Cardiac septum (tissue), 1 donor: ENCODE data around the gene MAPT. TPM values are rescaled to one million over a fixed set of nuclear protein-coding genes. Genes with fewer than 3 reads are reported as not detected.

Experiments used
- DNase-seq: peaks from one replicate; pipeline ENCODE4 v3.0.0-alpha.2; 2020; ENCODE audit warnings: low spot score
- intact Hi-C: fragments of 100-400 bp; cut with DNase I; formaldehyde crosslinking; loops from one replicate; pipeline ENCODE4 v1.14.0; 2022
- total RNA-seq: library from RNA; stranded (reverse); fragmentation: NEBNext Ultra II Directional; extraction: Animal tissue kit (Norgen Biotek cat#: 25700); gene quantifications from one replicate; pipeline ENCODE4 v1.2.1, GENCODE V29; 2021
- donor health status: DM: no; HTN: no; CAD: no.

Gene MAPT
- total RNA-seq, 1 donor from 2014 or later: 44.4 TPM

GRCh38 chr17:45963889-45964288 lies 69.5 kb downstream of the MAPT start:
- intact Hi-C loops: no loop called here

DNA sequence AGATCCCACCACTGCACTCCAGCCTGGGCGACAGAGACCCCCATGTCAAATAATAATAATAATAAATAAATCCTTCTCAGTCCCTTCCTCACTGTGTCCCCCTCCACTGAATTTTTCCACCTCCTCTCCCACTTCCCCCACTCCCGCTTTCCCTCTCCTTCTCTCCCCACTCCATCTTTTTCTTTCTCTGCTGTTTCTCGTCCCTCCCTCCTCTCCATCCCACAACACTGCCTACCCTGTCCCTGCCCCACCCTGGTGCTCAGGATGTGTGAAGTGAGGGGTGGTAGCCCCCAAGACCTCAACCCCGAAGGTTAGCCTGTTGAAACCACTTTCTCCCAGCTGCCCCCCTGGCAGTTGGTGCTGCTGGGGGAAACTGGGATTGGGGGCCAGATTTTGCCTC lies 70.3 kb downstream of the MAPT start:
- DNase-seq: no peak
- intact Hi-C loops: no loop called here

More at GRCh38 chr17:45963889-45964288, 69.5 kb downstream of the MAPT start:
- DNase-seq: no peak

DNA sequence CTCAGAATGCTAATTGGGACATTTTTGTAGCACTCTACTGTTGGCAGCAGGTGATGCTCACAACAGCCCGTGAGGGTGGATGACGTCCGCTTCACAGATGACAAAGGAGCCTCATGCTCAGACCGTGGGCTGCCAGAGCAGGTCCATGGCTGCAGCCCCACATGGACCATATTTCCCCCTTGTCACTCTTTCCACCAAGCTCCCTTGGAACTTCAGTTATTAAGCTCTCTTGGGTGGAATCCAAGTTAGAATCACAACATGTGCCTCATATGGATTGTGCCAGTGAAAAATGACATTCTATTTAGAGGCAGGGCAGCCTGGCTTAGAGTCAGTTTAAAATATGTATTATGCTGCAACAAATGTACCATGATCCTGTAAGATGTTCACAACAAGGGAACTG lies 71.5 kb downstream of the MAPT start:
- intact Hi-C loops: no loop called here
- no peak for DNase-seq

DNA sequence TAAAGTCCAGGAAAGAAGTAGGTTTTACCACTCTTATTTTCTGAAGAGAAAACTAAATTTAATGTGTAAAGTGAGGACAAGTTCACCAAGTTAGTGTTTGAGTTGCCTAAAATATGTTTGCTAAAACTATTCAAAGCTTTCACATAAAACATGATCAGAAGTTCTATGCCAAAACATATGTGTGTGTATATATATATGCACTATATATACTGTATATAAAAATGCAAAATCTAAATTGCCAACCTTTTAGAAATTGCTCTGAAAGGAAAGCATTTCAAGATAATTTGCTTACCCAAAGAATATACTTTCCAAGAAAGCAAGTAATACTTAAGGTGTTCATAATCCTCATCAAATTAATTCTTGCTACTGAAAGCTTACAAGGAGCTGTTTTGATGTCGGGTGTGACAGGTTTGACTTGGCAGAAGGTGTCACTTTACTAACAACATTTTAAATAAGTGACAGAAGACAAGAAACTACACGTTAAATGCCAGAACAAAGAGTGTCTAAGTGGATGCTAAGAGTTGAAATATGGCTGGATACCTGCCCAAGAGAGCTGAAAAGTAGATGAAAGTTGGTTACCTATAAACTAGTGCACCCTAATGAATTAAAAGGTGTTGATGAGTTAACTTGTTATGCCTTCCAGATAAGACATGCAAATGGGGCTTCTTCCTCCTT lies 72.4 kb downstream of the MAPT start:
- no peak for DNase-seq
- intact Hi-C loops: no loop called here

DNA sequence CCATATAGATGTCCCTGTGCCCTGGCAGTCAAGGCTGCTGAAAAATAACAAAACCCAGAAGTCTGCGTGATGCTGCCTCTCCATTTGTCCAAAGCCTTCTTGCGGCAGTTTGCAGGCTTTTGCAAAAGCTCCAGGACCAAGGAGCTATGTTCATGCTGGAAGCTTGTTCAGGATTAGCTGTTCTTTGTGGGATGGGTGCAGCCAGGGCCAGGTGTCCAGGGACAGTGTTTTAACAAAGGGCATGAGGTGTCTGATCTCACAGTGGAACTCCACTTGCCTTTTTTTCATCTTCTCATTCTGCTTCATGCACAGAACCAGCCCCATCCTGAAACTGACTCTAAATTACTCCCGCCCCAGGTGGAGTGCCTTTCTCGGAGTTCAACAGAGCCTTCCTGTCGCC lies 73.0 kb downstream of the MAPT start:
- intact Hi-C loops: no loop called here
- DNase-seq: no peak

GRCh38 chr17:45968732-45969131 lies 74.4 kb downstream of the MAPT start:
- intact Hi-C loops: no loop called here
- DNase-seq: no peak

GRCh38 chr17:45969726-45970125 lies 75.4 kb downstream of the MAPT start:
- DNase-seq: no peak
- intact Hi-C loops: no loop called here

DNA sequence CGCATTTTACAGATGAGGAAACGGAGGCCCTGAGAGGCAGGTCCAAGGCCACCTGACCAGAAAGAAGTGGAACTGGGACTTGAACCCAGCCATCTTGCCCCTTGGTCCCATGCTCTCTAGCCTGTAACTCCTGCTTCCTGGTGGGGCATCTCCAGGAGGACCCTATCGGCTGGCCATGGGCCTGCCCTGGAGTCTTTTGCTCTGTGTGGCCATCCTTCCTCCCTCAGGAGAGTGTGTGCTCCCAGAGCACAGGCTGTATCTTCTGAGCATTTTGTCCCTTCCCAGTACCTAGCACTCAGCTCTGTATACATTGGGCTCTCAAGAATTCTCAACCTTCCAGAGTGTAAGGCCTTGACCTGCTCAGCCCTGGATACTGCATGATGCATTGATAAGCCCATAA lies 76.3 kb downstream of the MAPT start:
- no peak for DNase-seq
- intact Hi-C loops: no loop called here

DNA sequence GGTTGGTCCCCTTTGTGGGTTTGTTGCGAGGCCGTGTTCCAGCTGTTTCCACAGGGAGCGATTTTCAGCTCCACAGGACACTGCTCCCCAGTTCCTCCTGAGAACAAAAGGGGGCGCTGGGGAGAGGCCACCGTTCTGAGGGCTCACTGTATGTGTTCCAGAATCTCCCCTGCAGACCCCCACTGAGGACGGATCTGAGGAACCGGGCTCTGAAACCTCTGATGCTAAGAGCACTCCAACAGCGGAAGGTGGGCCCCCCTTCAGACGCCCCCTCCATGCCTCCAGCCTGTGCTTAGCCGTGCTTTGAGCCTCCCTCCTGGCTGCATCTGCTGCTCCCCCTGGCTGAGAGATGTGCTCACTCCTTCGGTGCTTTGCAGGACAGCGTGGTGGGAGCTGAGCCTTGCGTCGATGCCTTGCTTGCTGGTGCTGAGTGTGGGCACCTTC lies 77.4 kb downstream of the MAPT start:
- intact Hi-C loops: no loop called here
- no peak for DNase-seq

- no peak for DNase-seq
- intact Hi-C loops: no loop called here
Measured at GRCh38 chr17:45972531-45972930, 78.2 kb downstream of the MAPT start.

DNA sequence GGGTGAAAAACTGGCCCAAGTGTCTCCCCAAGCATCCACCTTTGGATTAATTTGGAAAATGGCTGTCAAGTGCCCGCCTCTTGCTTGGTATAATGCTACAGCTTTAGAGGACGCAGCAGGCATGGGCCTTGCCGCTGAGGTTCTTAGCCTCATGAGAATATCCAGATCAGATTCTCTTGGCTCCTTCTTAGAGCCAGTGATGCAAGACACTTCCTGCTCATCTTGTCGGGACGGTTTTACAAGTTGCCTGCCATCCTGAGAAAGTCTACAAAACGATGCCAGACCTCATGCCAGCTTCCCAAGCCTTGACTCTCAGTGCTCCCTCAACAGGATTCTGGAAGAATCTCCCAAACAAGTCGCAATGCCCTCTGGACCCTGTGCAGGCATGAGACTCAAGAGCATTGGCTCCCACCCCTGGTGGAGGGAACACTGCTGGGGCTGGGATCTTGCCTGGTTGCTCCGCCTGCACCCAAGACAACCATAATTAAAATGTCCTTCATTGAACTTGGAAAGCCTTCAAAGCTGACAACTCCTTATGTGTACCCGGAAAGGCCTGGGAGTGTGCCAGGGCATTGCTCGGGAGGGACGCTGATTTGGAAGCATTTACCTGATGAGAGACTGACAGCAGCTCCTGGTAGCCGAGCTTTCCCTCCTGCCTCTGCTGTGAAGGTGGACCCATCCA lies 78.9 kb downstream of the MAPT start:
- intact Hi-C loops: no loop called here
- no peak for DNase-seq

- intact Hi-C loops: no loop called here
- no peak for DNase-seq
Measured at GRCh38 chr17:45973946-45974859, 79.8 kb downstream of the MAPT start.

GRCh38 chr17:45974916-45975630 lies 80.7 kb downstream of the MAPT start:
- intact Hi-C loops: no loop called here
- DNase-seq: no peak

- intact Hi-C loops: no loop called here
- no peak for DNase-seq
Measured at GRCh38 chr17:45975640-45976295, 81.4 kb downstream of the MAPT start.

GRCh38 chr17:45976391-45976754 lies 82.0 kb downstream of the MAPT start:
- DNase-seq: no peak
- intact Hi-C loops: no loop called here

- DNase-seq: no peak
- intact Hi-C loops: no loop called here
Measured at GRCh38 chr17:45976755-45977505, 82.6 kb downstream of the MAPT start.

GRCh38 chr17:45977506-45977824 lies 83.1 kb downstream of the MAPT start:
- no peak for DNase-seq
- intact Hi-C loops: no loop called here

- intact Hi-C loops: no loop called here
Measured at GRCh38 chr17:45977976-45978626, 83.7 kb downstream of the MAPT start.

More at GRCh38 chr17:45977976-45978626, 83.7 kb downstream of the MAPT start:
- DNase-seq: no peak
